ENCODE measurements around the gene WIZ. TPM values are rescaled to one million over a fixed set of nuclear protein-coding genes. Genes with fewer than 3 reads are reported as not detected.
A peak's percentile ranks its signal among the peaks of the same experiment; 100 is the strongest.

WIZ gene
- 10 to 100 TPM; 16.3 to 49.6 (median 28.4) TPM for total RNA-seq
- 10 to 100 TPM in 1 of 3 donors, 1 to 10 TPM in 2; 7.8 to 18.3 (median 9.2) TPM for polyA plus RNA-seq

GRCh38 chr19:15449620-15450527 lies at the start of gene WIZ:
Gene WIZ (minus strand): TSS chr19:15449956. CDS start chr19:15448307, 1,649 bp downstream.
- H3K27ac ChIP-seq = peak within 1 kb of the TSS; percentile 81 to 89 (median 87)
- peak; percentile 95 for DNase-seq
- H3K27me3 ChIP-seq = peaks cover 0 to 13% (median 6%) of the 10 kb centered on the region in 3 donors
- peaks cover 0 to 5% (median 0%) of the 10 kb centered on the region in 4 donors for H3K36me3 ChIP-seq
- peak in 2 of 4 donors; percentile 20 to 46 for TF ChIP-seq POLR2AphosphoS5 (IDR thresholded peaks at IDR 0.05)
- TF ChIP-seq EP300 (IDR thresholded peaks at IDR 0.05) = no peak
- TF ChIP-seq CTCF (IDR thresholded peaks at IDR 0.05) = no peak
- TF ChIP-seq POLR2A (IDR thresholded peaks at IDR 0.05) = no peak
- peak within 1 kb of the TSS; percentile 76 to 96 (median 80) for H3K4me3 ChIP-seq
- intact Hi-C loops (cut with DNase I) = loop anchor here (2.0 to 10.0 kb wide), 7 partner anchors 17 to 385 kb away; partner anchors contain the start of genes AKAP8, AKAP8L, BRD4 and SYDE1
- no peaks in the 10 kb centered on the region for H3K9me3 ChIP-seq
- peaks cover 0 to 37% (median 25%) of the 10 kb centered on the region in 4 donors for H3K4me1 ChIP-seq
- 2% methylated on average over 76 of the region's 77 CpGs for WGBS, 2 donors

- Histone ChIP-seq H3K36me3 (no peaks in the 10 kb centered on the region), H3K4me3 (no peak overlapping the region), H3K9me3 (no peaks in the 10 kb centered on the region), H3K27me3 (peaks cover 0 to 23% (median 5%) of the 10 kb centered on the region in 3 donors), H3K4me1 (no peaks in the 10 kb centered on the region), H3K27ac (no peak overlapping the region)
- no peak for DNase-seq
- 58 to 72% methylated on average over 6 of the region's 6 CpGs for WGBS, 2 donors
- intact Hi-C loops (cut with DNase I) = no loop called here
- no peak for TF ChIP-seq POLR2A (IDR thresholded peaks at IDR 0.05)
- no peak for TF ChIP-seq EP300 (IDR thresholded peaks at IDR 0.05)
- no peak for TF ChIP-seq POLR2AphosphoS5 (IDR thresholded peaks at IDR 0.05)
- no peak for TF ChIP-seq CTCF (IDR thresholded peaks at IDR 0.05)
Observed at GRCh38 chr19:15498910-15499309, 49.2 kb upstream of the WIZ start.

- TF ChIP-seq POLR2AphosphoS5 (IDR thresholded peaks at IDR 0.05) (no peak), EP300 (IDR thresholded peaks at IDR 0.05) (no peak), CTCF (IDR thresholded peaks at IDR 0.05) (no peak), POLR2A (IDR thresholded peaks at IDR 0.05) (no peak)
- no peak for DNase-seq
- Histone ChIP-seq H3K4me1 (no peaks in the 10 kb centered on the region), H3K36me3 (no peaks in the 10 kb centered on the region), H3K4me3 (no peak overlapping the region), H3K27ac (no peak overlapping the region), H3K27me3 (peaks cover 0 to 17% (median 5%) of the 10 kb centered on the region in 3 donors), H3K9me3 (no peaks in the 10 kb centered on the region)
- WGBS, 2 donors = 53 to 77% methylated on average over 10 of the region's 10 CpGs
- intact Hi-C loops (cut with DNase I) = no loop called here
Observed at GRCh38 chr19:15498156-15498858, 48.6 kb upstream of the WIZ start.

GRCh38 chr19:15495151-15495550 lies 45.4 kb upstream of the WIZ start:
- Histone ChIP-seq H3K4me3 (no peak overlapping the region), H3K9me3 (no peaks in the 10 kb centered on the region), H3K27me3 (peaks cover 0 to 10% (median 0%) of the 10 kb centered on the region in 3 donors), H3K36me3 (no peaks in the 10 kb centered on the region), H3K27ac (no peak overlapping the region), H3K4me1 (no peaks in the 10 kb centered on the region)
- intact Hi-C loops (cut with DNase I) = no loop called here
- no peak for DNase-seq
- TF ChIP-seq EP300 (IDR thresholded peaks at IDR 0.05) (no peak), POLR2A (IDR thresholded peaks at IDR 0.05) (no peak), CTCF (IDR thresholded peaks at IDR 0.05) (no peak), POLR2AphosphoS5 (IDR thresholded peaks at IDR 0.05) (no peak)
- WGBS, 2 donors = 97 to 100% methylated on average over 1 of the region's 1 CpG
